Keratinocyte (primary cell): ENCODE results near the gene TMEM94. TPM values are rescaled to one million over a fixed set of nuclear protein-coding genes. Genes with fewer than 3 reads are reported as not detected.

Source experiments
- DNase-seq: peaks from one replicate; pipeline ENCODE4 v3.0.0-alpha.2; 2011; ENCODE audit warnings: low read depth, missing footprints, low spot score
- FAIRE-seq: peaks from 2 replicates; lab custom pipeline; 2011; peaks lifted over from hg19 to GRCh38; lab: Jason Lieb, UNC
- H2AFZ ChIP-seq: 2 replicates; pipeline ENCODE4 v1.6.0; 2012; ENCODE audit warnings: low read length, control low read depth, inconsistent platforms; ENCODE audit not compliant: control insufficient read depth
- H3K27ac ChIP-seq: 2 replicates; pipeline ENCODE4 v1.5.1; 2011; ENCODE audit warnings: low read length; ENCODE audit not compliant: control insufficient read depth, insufficient read depth
- H3K27me3 ChIP-seq: 3 replicates; pipeline ENCODE4 v1.6.0; 2011; ENCODE audit warnings: low read length; ENCODE audit not compliant: control insufficient read depth, insufficient read depth; ENCODE audit errors: extremely low read depth
- H3K36me3 ChIP-seq, 2 experiments: 2 replicates in 1 of 2; 3 replicates in 1 of 2; pipeline ENCODE4 v1.5.1; 2011; ENCODE audit warnings: low read length in 2 of 2, mild to moderate bottlenecking in 1 of 2; ENCODE audit not compliant: control insufficient read depth in 2 of 2, insufficient read depth in 2 of 2; ENCODE audit errors: extremely low read depth in 1 of 2
- H3K4me1 ChIP-seq: 3 replicates; pipeline ENCODE4 v1.5.1; 2011; ENCODE audit warnings: low read length; ENCODE audit not compliant: control insufficient read depth, insufficient read depth; ENCODE audit errors: extremely low read depth
- H3K4me2 ChIP-seq: 3 replicates; pipeline ENCODE4 v1.6.0; 2011; ENCODE audit warnings: low read depth, low read length; ENCODE audit not compliant: control insufficient read depth, insufficient read depth; ENCODE audit errors: extremely low read depth
- H3K4me3 ChIP-seq, 3 experiments: fragments of 200-600 bp in 1 of 3; sonication (generic) in 1 of 3; 2 replicates in 2 of 3; 3 replicates in 1 of 3; pipeline ENCODE4 v1.5.1; 2011 to 2016; ENCODE audit warnings: low read length in 3 of 3, mild to moderate bottlenecking in 3 of 3, control low read depth in 2 of 3, inconsistent platforms in 1 of 3, low read depth in 1 of 3, mixed read lengths in 1 of 3, mixed run types in 1 of 3, moderate library complexity in 1 of 3; ENCODE audit not compliant: control insufficient read depth in 2 of 3, insufficient read depth in 2 of 3; ENCODE audit errors: extremely low read depth in 1 of 3
- H3K79me2 ChIP-seq: 2 replicates; pipeline ENCODE4 v1.6.0; 2012; ENCODE audit warnings: low read length; ENCODE audit not compliant: control insufficient read depth, insufficient read depth
- H3K9ac ChIP-seq: 3 replicates; pipeline ENCODE4 v1.6.0; 2011; ENCODE audit warnings: low read length; ENCODE audit not compliant: control insufficient read depth, insufficient read depth; ENCODE audit errors: extremely low read depth
- H3K9me1 ChIP-seq: 3 replicates; pipeline ENCODE4 v1.6.0; 2011; ENCODE audit warnings: low read length; ENCODE audit not compliant: control insufficient read depth, insufficient read depth; ENCODE audit errors: extremely low read depth
- H3K9me3 ChIP-seq: 2 replicates; pipeline ENCODE4 v1.5.1; 2012; ENCODE audit warnings: low read depth, low read length; ENCODE audit not compliant: control insufficient read depth
- H4K20me1 ChIP-seq: 3 replicates; pipeline ENCODE4 v1.6.0; 2011; ENCODE audit warnings: low read length; ENCODE audit not compliant: control insufficient read depth, insufficient read depth; ENCODE audit errors: extremely low read depth
- EZH2 ChIP-seq: IDR thresholded peaks from one replicate; pipeline ENCODE4 v1.6.1; 2012; ENCODE audit warnings: inconsistent platforms, mild to moderate bottlenecking, low read length, moderate library complexity
- dilution Hi-C: fragments of 300-500 bp; cut with MboI; formaldehyde crosslinking; loops from one replicate; pipeline ENCODE4 v1.7.0; 2020; ENCODE audit warnings: low sequenced_read_pairs; ENCODE audit not compliant: extremely low pct_ligation_motif_present
- polyA plus RNA-seq, 5 experiments: library from polyadenylated mRNA; depleted of rRNA in 3 of 5; stranded (reverse) in 3 of 5; stranded (forward) in 1 of 5; unstranded in 1 of 5; fragments of >200 nt; gene quantifications; 1 replicate in 1 of 5; 2 replicates in 3 of 5; 3 replicates in 1 of 5; pipeline versions ENCODE4 v1.2.1 to v1.2.3, GENCODE V29; 2011 to 2012; ENCODE audit warnings: missing spikeins in 2 of 5, low read depth in 1 of 5, low replicate concordance in 1 of 5
- TF ChIP-seq, protein P1 (sequence below), 3 experiments: IDR thresholded peaks in 1 of 3; conservative IDR thresholded peaks in 1 of 3; optimal IDR thresholded peaks in 1 of 3; 2 replicates in 2 of 3; 3 replicates in 1 of 3; pipeline versions ENCODE3 to v1.5.1; 2011; ENCODE audit warnings: low read length in 3 of 3, mild to moderate bottlenecking in 3 of 3, moderate library complexity in 2 of 3, control low read depth in 1 of 3, inconsistent platforms in 1 of 3; ENCODE audit not compliant: insufficient read depth in 2 of 3; ENCODE audit errors: extremely low read depth in 1 of 3

The TMEM94 gene
- polyA plus RNA-seq, 1 donor (not counting 4 experiments of a cell fraction or from before 2014, with no cell fraction given) = 13.6 TPM

DNA sequence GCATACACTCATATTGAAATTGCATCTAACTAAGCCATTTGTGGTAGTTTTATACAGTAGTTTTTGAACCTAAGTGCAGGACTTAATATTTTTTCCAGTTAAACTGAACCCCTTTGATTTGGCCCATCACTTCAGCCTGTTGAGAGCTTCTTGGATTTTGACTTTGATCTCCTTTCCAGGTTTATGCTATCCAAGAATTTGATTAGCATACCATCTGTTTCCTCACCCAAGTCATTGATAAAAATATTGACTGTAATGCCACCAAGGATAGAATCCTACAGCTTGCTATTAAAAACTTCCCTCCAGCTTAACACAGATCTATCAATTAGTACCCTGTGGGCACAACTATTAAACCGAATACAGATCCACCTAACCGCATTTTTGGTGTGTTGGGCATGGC, 7.2 kb downstream of the TMEM94 start:
- no peaks in the 10 kb centered on the region for H3K36me3 ChIP-seq
- no peaks in the 10 kb centered on the region for H4K20me1 ChIP-seq

DNA sequence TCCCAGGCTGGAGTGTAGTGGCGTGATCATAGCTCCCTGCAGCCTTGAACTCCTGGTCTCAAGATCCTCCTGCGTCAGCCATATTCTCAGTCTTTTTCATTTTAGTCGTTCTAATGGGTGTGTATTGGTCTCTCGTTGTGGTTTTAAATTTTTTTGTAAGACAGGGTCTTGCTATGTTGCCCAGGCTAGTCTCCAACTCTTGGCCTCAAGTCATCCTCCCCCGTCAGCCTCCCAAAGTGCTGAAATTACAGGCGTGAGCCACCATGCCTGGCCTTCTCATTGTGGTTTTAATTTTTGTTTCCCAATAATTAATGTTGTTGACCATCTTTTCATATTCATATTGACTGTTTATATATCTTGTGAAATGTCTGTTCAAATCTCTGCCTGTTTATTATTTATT, 8.6 kb downstream of the TMEM94 start:
- Histone ChIP-seq H4K20me1 (no peaks in the 10 kb centered on the region), H3K27ac (no peak overlapping the region), H2AFZ (no peak overlapping the region), H3K9ac (no peak overlapping the region), H3K36me3 (no peaks in the 10 kb centered on the region), H3K4me3 (no peak overlapping the region), H3K4me2 (no peak overlapping the region), H3K27me3 (no peaks in the 10 kb centered on the region), H3K4me1 (no peaks in the 10 kb centered on the region), H3K9me3 (no peaks in the 10 kb centered on the region), H3K9me1 (no peaks in the 10 kb centered on the region), H3K79me2 (peaks cover 2% of the 10 kb centered on the region)
- dilution Hi-C loops = no loop called here
- TF ChIP-seq, protein P1, sequence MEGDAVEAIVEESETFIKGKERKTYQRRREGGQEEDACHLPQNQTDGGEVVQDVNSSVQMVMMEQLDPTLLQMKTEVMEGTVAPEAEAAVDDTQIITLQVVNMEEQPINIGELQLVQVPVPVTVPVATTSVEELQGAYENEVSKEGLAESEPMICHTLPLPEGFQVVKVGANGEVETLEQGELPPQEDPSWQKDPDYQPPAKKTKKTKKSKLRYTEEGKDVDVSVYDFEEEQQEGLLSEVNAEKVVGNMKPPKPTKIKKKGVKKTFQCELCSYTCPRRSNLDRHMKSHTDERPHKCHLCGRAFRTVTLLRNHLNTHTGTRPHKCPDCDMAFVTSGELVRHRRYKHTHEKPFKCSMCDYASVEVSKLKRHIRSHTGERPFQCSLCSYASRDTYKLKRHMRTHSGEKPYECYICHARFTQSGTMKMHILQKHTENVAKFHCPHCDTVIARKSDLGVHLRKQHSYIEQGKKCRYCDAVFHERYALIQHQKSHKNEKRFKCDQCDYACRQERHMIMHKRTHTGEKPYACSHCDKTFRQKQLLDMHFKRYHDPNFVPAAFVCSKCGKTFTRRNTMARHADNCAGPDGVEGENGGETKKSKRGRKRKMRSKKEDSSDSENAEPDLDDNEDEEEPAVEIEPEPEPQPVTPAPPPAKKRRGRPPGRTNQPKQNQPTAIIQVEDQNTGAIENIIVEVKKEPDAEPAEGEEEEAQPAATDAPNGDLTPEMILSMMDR (optimal IDR thresholded peaks at IDR 0.05 in 1 of 3, IDR thresholded peaks at IDR 0.05 in 1 of 3, conservative IDR thresholded peaks at IDR 0.05 in 1 of 3; ENCODE audit: extremely low read depth in 1 of 3, insufficient read depth in 2 of 3, low read length in 3 of 3) = no peak
- no peak for TF ChIP-seq EZH2
- DNase-seq (no peak), FAIRE-seq (no peak)

More for the DNA sequence above, 7.2 kb downstream of the TMEM94 start:
- TF ChIP-seq, protein P1 (optimal IDR thresholded peaks at IDR 0.05 in 1 of 3, IDR thresholded peaks at IDR 0.05 in 1 of 3, conservative IDR thresholded peaks at IDR 0.05 in 1 of 3; ENCODE audit: extremely low read depth in 1 of 3, insufficient read depth in 2 of 3, low read length in 3 of 3) = no peak
- TF ChIP-seq EZH2 = no peak
- Histone ChIP-seq H3K9me1 (no peaks in the 10 kb centered on the region), H3K4me2 (no peak overlapping the region), H3K27ac (no peak overlapping the region), H3K79me2 (peaks cover 2% of the 10 kb centered on the region), H3K27me3 (no peaks in the 10 kb centered on the region), H3K9me3 (no peaks in the 10 kb centered on the region), H3K9ac (no peak overlapping the region), H2AFZ (no peak overlapping the region), H3K4me1 (peaks cover 3% of the 10 kb centered on the region), H3K4me3 (no peak overlapping the region)
- dilution Hi-C loops = no loop called here
- DNase-seq = no peak
- no peak for FAIRE-seq
